GM10248 (cell line): Measurements from ENCODE around the gene G6PC1.
"Not testable (repeated sequence)": the region's sequence is repeated elsewhere in the genome, so short reads cannot be mapped to it uniquely, and the experiment has no call there.

Experiments used
- CTCF ChIA-PET: fragments of 300-600 bp; sonication (Branson Sonifier 250); formaldehyde crosslinking; extraction: SDS; loops from one replicate; lab custom pipeline; 2021; ENCODE audit warnings: antibody characterized with exemption; lab: Yijun Ruan, JAX
- POLR2A ChIA-PET: fragments of 350-650 bp; sonication (Branson Sonifier 250); formaldehyde crosslinking; extraction: SDS; loops from one replicate; lab custom pipeline; 2020; ENCODE audit warnings: antibody characterized with exemption; lab: Yijun Ruan, JAX
- DNase-seq: peaks from one replicate; pipeline ENCODE4 v3.0.0; 2012; ENCODE audit errors: extremely low spot score
- TF ChIP-seq, protein P1 (sequence below): IDR thresholded peaks from 2 replicates; pipeline ENCODE4 v1.5.1; 2012; ENCODE audit warnings: mild to moderate bottlenecking, low read depth; ENCODE audit errors: extremely low read depth, missing control alignments, control extremely low read depth

G6PC1 gene

DNA sequence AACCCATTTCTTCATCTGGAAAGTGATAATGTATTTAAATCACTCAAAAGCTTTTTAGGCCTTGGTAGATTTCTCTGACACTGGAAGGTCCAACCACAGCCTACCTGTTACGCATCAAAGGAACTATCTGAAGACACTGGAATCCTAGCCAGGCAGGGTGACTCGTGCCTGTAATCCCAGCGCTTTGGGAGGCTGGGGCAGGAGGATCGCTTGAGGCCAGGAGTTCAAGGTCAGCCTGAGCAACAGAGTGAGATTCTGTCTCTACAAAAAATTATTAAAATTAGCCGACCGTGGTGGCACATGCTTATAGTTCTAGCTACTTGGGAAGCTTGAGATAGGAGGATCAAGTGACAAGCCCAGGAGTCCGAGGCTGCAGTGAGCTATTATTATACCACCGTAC is 18.4 kb upstream of the G6PC1 start:
- ChIA-PET CTCF (interaction anchor here (0.6 to 1.0 kb wide), 2 partner anchors 9 to 12 kb away, joined by 3 read pairs; no protein-coding TSS in a partner anchor), POLR2A (no interaction called here)
- DNase-seq = no peak
- TF ChIP-seq, protein P1, sequence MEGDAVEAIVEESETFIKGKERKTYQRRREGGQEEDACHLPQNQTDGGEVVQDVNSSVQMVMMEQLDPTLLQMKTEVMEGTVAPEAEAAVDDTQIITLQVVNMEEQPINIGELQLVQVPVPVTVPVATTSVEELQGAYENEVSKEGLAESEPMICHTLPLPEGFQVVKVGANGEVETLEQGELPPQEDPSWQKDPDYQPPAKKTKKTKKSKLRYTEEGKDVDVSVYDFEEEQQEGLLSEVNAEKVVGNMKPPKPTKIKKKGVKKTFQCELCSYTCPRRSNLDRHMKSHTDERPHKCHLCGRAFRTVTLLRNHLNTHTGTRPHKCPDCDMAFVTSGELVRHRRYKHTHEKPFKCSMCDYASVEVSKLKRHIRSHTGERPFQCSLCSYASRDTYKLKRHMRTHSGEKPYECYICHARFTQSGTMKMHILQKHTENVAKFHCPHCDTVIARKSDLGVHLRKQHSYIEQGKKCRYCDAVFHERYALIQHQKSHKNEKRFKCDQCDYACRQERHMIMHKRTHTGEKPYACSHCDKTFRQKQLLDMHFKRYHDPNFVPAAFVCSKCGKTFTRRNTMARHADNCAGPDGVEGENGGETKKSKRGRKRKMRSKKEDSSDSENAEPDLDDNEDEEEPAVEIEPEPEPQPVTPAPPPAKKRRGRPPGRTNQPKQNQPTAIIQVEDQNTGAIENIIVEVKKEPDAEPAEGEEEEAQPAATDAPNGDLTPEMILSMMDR = no peak

DNA sequence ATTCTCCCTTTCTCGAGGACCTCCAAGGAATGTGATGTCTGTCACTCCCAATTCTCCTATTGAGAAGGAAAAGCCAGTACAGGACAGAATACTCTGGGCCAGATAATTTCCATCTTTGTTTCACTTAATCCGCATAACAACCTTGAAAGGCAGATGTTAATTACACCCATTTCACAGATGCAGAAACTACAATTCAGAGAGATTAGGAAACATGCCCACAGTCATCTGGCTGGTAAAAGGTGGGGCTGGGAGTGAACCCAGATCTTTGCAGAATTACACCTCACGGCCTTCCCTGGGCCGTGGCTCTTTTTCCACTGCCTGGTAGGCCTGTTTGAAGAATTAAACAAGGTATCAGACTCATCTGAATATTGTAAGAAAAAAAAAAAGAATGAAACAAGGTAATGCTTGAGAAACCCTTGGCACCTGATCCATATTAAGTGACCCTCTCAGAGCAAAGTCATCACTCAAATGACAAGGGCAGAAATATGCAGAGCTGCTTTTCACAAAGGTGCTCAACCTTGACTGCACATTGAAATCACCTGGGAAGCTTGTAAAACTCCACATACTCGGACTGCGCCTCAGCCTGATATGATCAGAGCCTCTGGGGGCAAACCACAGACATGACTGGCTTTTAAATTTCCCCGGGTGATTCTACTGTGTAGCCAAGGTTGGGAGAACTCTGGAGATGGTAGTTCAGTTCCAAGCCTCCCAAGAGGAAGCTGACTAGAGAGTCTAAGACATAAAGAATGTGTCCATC is 16.6 kb upstream of the G6PC1 start:
- ChIA-PET CTCF (no interaction called here), POLR2A (no interaction called here)
- TF ChIP-seq, protein P1 = no peak
- DNase-seq = no peak

DNA sequence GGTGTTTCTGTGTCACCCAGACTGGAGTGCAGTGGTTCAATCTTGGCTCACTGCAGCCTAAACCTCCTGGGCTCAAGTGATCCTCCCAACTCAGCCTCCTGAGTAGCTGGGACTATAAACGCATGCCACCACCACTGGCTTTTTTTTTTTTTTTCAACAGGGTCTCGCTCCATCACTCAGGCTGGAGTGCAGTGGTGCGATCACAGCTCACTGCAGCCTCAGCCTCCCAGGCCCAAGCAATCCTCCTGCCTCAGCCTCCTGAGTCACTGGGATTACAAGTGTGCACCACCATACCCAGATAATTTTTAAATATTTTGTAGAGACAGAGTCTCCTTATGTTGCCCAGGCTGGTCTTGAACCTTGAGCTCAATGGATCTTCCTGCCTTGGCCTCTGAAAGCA is 14.8 kb upstream of the G6PC1 start:
- CTCF ChIA-PET, DNase-seq: not testable (repeated sequence)
- POLR2A ChIA-PET = interaction anchor here (0.6 kb wide), 1 partner anchor 127 kb away, joined by 3 read pairs; no protein-coding TSS in a partner anchor

DNA sequence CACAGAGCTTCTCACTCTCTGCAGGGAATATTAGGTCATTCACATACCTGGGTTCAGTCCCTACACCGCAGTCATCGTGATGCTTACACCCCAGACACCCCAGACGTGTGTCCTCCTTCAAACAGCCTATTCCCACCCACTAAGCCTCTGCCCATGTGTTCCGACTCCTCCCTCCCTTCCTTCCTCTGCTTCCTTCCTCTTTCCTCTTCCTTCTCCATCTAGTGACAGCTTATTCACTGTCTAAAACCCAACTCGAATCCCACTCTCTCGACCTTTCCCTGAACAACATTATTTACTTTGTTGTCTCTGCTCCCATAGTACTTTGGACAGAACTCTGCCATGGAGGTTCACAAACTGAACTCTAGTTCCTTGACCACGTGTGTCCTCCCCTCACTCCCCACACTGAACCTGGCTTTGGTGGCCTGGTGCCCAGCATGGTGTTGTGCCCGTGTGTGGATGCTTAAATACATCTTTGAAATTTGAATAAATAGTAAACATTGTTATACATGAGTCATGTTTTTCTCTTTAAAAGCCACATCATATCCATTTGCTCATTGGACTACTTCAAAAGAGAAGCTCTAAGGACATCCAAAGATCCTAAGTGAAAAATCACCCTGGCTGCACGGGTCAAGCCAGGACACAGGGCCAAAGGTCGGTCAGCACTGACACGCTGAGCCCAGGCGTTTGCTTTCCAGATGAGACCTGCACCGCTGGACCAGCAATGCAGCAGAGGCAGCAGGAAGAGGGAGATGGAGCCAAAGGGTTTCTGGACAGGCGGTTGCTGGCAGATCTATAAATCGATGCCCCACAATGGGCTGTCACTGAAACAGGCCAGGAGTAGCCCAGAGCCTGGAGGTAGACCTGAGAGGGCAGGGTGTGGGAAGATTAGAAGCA is 14.1 kb upstream of the G6PC1 start:
- ChIA-PET CTCF (no interaction called here), POLR2A (no interaction called here)
- no peak for DNase-seq
- TF ChIP-seq, protein P1 = no peak

DNA sequence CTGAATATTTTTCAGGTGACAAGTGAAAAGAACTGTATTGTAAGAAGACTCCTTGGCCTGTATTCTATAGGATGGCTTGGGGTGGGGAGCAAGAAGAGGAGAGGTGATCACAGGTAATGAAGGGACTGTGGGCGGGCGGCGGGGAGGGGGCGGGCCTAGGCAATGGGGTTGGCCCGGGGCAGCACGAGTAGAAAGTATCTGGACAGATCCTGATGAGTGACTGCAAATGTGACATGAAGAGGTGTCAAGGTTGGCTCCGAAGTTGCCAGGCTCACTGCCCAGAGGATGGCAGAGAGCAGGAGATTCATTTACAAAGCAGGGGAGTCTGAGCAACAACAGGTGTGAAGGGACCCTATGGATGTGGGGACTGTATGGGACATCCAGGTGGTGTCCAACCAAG is 10.8 kb upstream of the G6PC1 start:
- TF ChIP-seq, protein P1 = no peak
- ChIA-PET CTCF (interaction anchor here (2.6 kb wide), 1 partner anchor 18 kb away, joined by 6 read pairs; no protein-coding TSS in a partner anchor), POLR2A (no interaction called here)
- no peak for DNase-seq

DNA sequence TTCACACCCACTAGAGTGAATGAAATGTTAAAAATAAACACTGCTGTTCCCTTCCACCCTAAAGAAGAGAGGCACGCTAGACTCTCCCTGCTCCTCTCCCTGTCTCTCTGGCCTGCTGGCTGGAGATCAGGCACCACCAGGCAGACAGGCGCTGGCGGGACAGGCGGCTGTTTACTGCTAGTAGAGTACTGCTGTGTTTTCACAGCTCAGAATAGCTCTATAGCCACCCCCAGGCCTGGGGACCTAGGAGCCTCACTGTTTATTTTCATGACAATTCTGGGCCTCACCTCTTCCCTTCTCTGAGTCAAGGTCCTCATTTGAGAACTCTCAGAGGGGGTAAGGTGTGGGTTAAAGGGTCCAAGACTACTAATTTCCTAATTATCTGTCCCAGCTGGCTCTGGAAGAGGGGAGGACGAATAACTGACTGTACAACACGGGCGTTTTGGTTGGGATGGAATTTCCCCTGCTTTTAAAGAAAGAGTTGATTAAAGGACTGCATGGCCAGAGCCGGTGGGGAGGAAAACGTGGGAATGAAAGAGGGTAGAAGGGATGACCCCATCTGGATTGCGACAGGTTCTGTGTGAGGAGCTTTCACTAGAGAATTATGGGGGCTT is 9.0 kb upstream of the G6PC1 start:
- ChIA-PET CTCF (interaction anchor here (2.6 kb wide), 1 partner anchor 16 kb away, joined by 6 read pairs; no protein-coding TSS in a partner anchor), POLR2A (no interaction called here)
- no peak for DNase-seq
- TF ChIP-seq, protein P1 = no peak

DNA sequence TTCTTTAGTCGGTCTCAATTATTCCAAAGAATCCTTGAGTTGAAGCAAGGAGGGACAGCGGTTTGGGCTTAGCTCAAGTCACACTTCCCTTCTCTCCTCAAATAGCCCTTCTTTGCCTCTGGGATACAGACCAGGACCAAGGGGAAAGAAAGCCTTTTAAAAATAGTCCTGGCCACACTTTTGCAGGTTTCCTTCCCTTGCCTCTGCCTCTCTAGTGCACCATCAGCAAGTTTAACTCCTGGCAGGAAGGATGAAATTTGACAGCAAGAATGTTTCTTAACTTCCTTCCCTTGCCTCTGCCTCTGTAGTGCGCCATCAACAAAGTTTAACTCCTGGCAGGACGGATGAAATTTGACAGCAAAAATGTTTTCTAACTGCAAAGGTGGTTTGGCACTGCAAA is 7.2 kb upstream of the G6PC1 start:
- CTCF ChIA-PET = no interaction called here
- POLR2A ChIA-PET = interaction anchor here (0.6 kb wide), 1 partner anchor 12 kb away, joined by 4 read pairs; no protein-coding TSS in a partner anchor
- DNase-seq = no peak
- TF ChIP-seq, protein P1 = no peak
